GM12878 (cell line): Measurements from ENCODE around the gene METRNL. TPM values are rescaled to one million over a fixed set of nuclear protein-coding genes. Genes with fewer than 3 reads are reported as not detected.

Experiments
- ATAC-seq: fragments of 200-7000 bp; cut with Tn5 transposase; 3 replicates; pipeline ENCODE4 v1.9.1; 2020; ENCODE audit warnings: mild to moderate bottlenecking, moderate library complexity
- BruUV-seq: library from RNA; stranded (reverse); fragments of 400-500 nt; replicated peaks from 2 replicates; lab custom pipeline; 2021; lab: Mats Ljungman, UMichigan
- CTCF ChIA-PET: fragments of 300-600 bp; sonication (Branson Sonifier 250); formaldehyde crosslinking; extraction: SDS; loops from one replicate; lab custom pipeline; 2021; ENCODE audit warnings: inconsistent platforms; lab: Yijun Ruan, JAX
- POLR2A ChIA-PET: fragments of 350-600 bp; formaldehyde crosslinking; extraction: SDS; loops from one replicate; lab custom pipeline; 2021; ENCODE audit warnings: inconsistent platforms; lab: Charles Lee
- RAD21 ChIA-PET: fragments of 300-600 bp; sonication (Branson Sonifier 250); formaldehyde crosslinking; loops from one replicate; lab custom pipeline; 2023; ENCODE audit warnings: antibody characterized with exemption; ENCODE audit not compliant: unreplicated experiment; lab: Charles Lee
- SMC1A ChIA-PET: fragments of 300-600 bp; sonication (Branson Sonifier 250); formaldehyde crosslinking; loops from one replicate; lab custom pipeline; 2023; ENCODE audit not compliant: unreplicated experiment, uncharacterized antibody; lab: Charles Lee
- DNase-seq: peaks from one replicate; pipeline ENCODE4 v3.0.0-alpha.2; 2011; ENCODE audit warnings: low read depth, low spot score
- FAIRE-seq: peaks from 3 replicates; lab custom pipeline; 2011; peaks lifted over from hg19 to GRCh38; lab: Jason Lieb, UNC
- H2AFZ ChIP-seq: 2 replicates; pipeline ENCODE4 v1.6.0; 2011; ENCODE audit warnings: low read depth, low read length, control low read depth; ENCODE audit not compliant: control insufficient read depth
- H3K27ac ChIP-seq: 2 replicates; pipeline ENCODE4 v1.5.1; 2011; ENCODE audit warnings: control low read depth; ENCODE audit not compliant: control insufficient read depth, insufficient read depth
- H3K27me3 ChIP-seq, 2 experiments: replicated peaks in 1 of 2; 2 replicates each; pipeline versions ENCODE4 v1.6.0 to v1.6.1; 2011; ENCODE audit warnings: low read length in 1 of 2; ENCODE audit not compliant: control insufficient read depth in 2 of 2, insufficient read depth in 2 of 2
- H3K36me3 ChIP-seq, 2 experiments: 2 replicates each; pipeline ENCODE4 v1.5.1; 2011; ENCODE audit warnings: low read length in 1 of 2; ENCODE audit not compliant: control insufficient read depth in 2 of 2, insufficient read depth in 2 of 2
- H3K4me1 ChIP-seq: 2 replicates; pipeline ENCODE4 v1.6.1; 2011; ENCODE audit warnings: mild to moderate bottlenecking, low read length, moderate library complexity, mixed read lengths; ENCODE audit not compliant: control insufficient read depth, insufficient read depth
- H3K4me2 ChIP-seq: 2 replicates; pipeline ENCODE4 v1.6.0; 2011; ENCODE audit warnings: control low read depth; ENCODE audit not compliant: control insufficient read depth, insufficient read depth
- H3K4me3 ChIP-seq: fragments of 200-600 bp; sonication (generic); 2 replicates; pipeline ENCODE4 v1.5.1; 2016
- H3K79me2 ChIP-seq: 2 replicates; pipeline ENCODE4 v1.6.0; 2011; ENCODE audit warnings: low read length; ENCODE audit not compliant: control insufficient read depth, insufficient read depth
- H3K9ac ChIP-seq: 2 replicates; pipeline ENCODE4 v1.8.0; 2011; ENCODE audit warnings: low read length, control low read depth, mixed read lengths; ENCODE audit not compliant: control insufficient read depth, insufficient read depth
- H3K9me3 ChIP-seq: replicated peaks from 3 replicates; pipeline ENCODE4 v1.5.1; 2011; ENCODE audit warnings: mild to moderate bottlenecking, low read length; ENCODE audit not compliant: control insufficient read depth, insufficient read depth
- H4K20me1 ChIP-seq: 2 replicates; pipeline ENCODE4 v1.6.0; 2011; ENCODE audit not compliant: control insufficient read depth, insufficient read depth
- BCL11A ChIP-seq: IDR thresholded peaks from 2 replicates; pipeline ENCODE4 v1.6.1; 2011; ENCODE audit warnings: low read depth, low read length
- CHD1 ChIP-seq: IDR thresholded peaks from 2 replicates; pipeline ENCODE4 v1.6.1; 2012; ENCODE audit warnings: low read depth, low read length, improper control_type of control experiment
- MTA3 ChIP-seq: IDR thresholded peaks from 2 replicates; pipeline ENCODE4 v1.6.1; 2012; ENCODE audit warnings: low read length, inconsistent platforms, borderline replicate concordance
- PBX3 ChIP-seq: IDR thresholded peaks from 2 replicates; pipeline ENCODE4 v1.6.1; 2011; ENCODE audit warnings: mild to moderate bottlenecking, low read depth, low read length, moderate library complexity; ENCODE audit not compliant: insufficient replicate concordance
- RCOR1 ChIP-seq: conservative IDR thresholded peaks from 2 replicates; pipeline ENCODE4 v1.6.1; 2012; ENCODE audit warnings: low read depth, low read length, improper control_type of control experiment
- RFX5 ChIP-seq: IDR thresholded peaks from 2 replicates; pipeline ENCODE4 v1.6.1; 2011; ENCODE audit warnings: low read depth, low read length, improper control_type of control experiment
- SREBF1 ChIP-seq: IDR thresholded peaks from 2 replicates; pipeline ENCODE4 v1.6.1; 2012; ENCODE audit warnings: mild to moderate bottlenecking, low read length
- TCF3 ChIP-seq: IDR thresholded peaks from 2 replicates; pipeline ENCODE4 v1.6.1; 2012; ENCODE audit warnings: low read depth, mild to moderate bottlenecking, low read length, borderline replicate concordance; ENCODE audit not compliant: insufficient read depth
- ZBTB4 ChIP-seq: fragments of 450-650 bp; formaldehyde crosslinking; IDR thresholded peaks from 2 replicates; pipeline ENCODE4 v1.4.0; 2022; ENCODE audit warnings: mild to moderate bottlenecking, moderate library complexity
- WGBS: methylation state at CpG from one replicate; pipeline ENCODE4 v1.1.6; 2016; ENCODE audit warnings: low lambda C conversion rate; ENCODE audit not compliant: insufficient replicate concordance, insufficient coverage; ENCODE audit errors: missing lambda C conversion rate; 5-methylcytosine and 5-hydroxymethylcytosine counted together
- in situ Hi-C: fragments of 300-500 bp; cut with MboI; formaldehyde crosslinking; loops from 9 replicates; pipeline ENCODE4 v1.14.3; 2018; ENCODE audit warnings: mixed read lengths
- intact Hi-C: fragments of 100-400 bp; cut with micrococcal nuclease; formaldehyde crosslinking; loops from one replicate; pipeline ENCODE4 v1.14.2; 2022; ENCODE audit not compliant: unreplicated experiment
- polyA plus RNA-seq, 11 experiments: library from polyadenylated mRNA; depleted of rRNA in 4 of 11; unstranded in 6 of 11; stranded (reverse) in 5 of 11; fragments of >200 nt; fragmentation: Nextera tagmentation in 4 of 11; fragmentation: Illumina TruSeq in 1 of 11; extraction: Ambion mirVana in 4 of 11; extraction: Trizol in 1 of 11; gene quantifications; 1 replicate in 1 of 11; 2 replicates in 10 of 11; pipeline versions ENCODE4 v1.2.1 to v1.2.3, GENCODE V29; 2011 to 2016; ENCODE audit warnings: inconsistent platforms in 2 of 11, missing spikeins in 2 of 11, low read depth in 1 of 11
- total RNA-seq, 4 experiments: library from RNA; depleted of rRNA in 3 of 4; stranded (reverse); fragments of >200 nt in 3 of 4; fragmentation: Illumina TruSeq in 1 of 4; extraction: Trizol in 1 of 4; gene quantifications; 2 replicates each; pipeline versions ENCODE4 v1.2.1 to v1.2.3, GENCODE V29; 2013 to 2021

Gene METRNL
- total and polyA plus RNA-seq, 10 of the 15 experiments (the other 5 are each of a cell fraction or from before 2014, with no cell fraction given) = 0.05 to 3.7 (median 0.48) TPM; not detected in 2

GRCh38 chr17:83136931-83137330 is 57.5 kb downstream of the METRNL start:
- BruUV-seq = no TSS peak
- Histone ChIP-seq H3K9ac (no peak overlapping the region), H4K20me1 (no peaks in the 10 kb centered on the region), H3K4me3 (no peak overlapping the region), H3K27ac (no peak overlapping the region), H3K4me2 (no peak overlapping the region), H3K79me2 (no peaks in the 10 kb centered on the region), H3K4me1 (no peaks in the 10 kb centered on the region), H2AFZ (no peak overlapping the region), H3K36me3 (no peaks in the 10 kb centered on the region), H3K27me3 (0 out of 4 replicates have a peak, but pooled peaks cover 0 to 1% of the 10 kb centered on the region in 2 experiments), H3K9me3 (no peaks in the 10 kb centered on the region)
- intact Hi-C loops (no loop called here), in situ Hi-C loops (no loop called here)
- CTCF ChIA-PET = no interaction called here
- POLR2A ChIA-PET = no interaction called here
- TF ChIP-seq TCF3 (no peak), RCOR1 (no peak), BCL11A (no peak), CHD1 (no peak), SREBF1 (no peak), PBX3 (no peak), RFX5 (no peak), MTA3 (no peak), ZBTB4 (no peak)
- SMC1A ChIA-PET = no interaction called here
- RAD21 ChIA-PET = no interaction called here
- no peak for FAIRE-seq
- 37% methylated on average over 16 of the region's 16 CpGs for WGBS
- no peak for ATAC-seq
- no peak for DNase-seq
